Measurements from ENCODE around the gene UBA52. TPM values are rescaled to one million over a fixed set of nuclear protein-coding genes. Genes with fewer than 3 reads are reported as not detected.

The UBA52 gene
- total RNA-seq, 3 donors from 2014 or later (not counting 1 experiment from before 2014, with no cell fraction given), result 1,016 to 1,271 (median 1,271) TPM

- Histone ChIP-seq H3K9me3 (ENCODE audit: control insufficient read depth, insufficient read depth, low read length) (no peaks in the 10 kb centered on the region), H3K27ac (ENCODE audit: low read length) (no peak overlapping the region), H3K4me3 (ENCODE audit: low read length) (no peak overlapping the region), H3K36me3 (ENCODE audit: control insufficient read depth, insufficient read depth, low read length) (no peaks in the 10 kb centered on the region), H3K4me1 (ENCODE audit: control insufficient read depth, insufficient read depth, low read length) (no peaks in the 10 kb centered on the region), H3K27me3 (ENCODE audit: control insufficient read depth, insufficient read depth, low read length) (peaks cover 5% of the 10 kb centered on the region)
- no peaks in the 10 kb centered on the region for H3K9me3 Mint-ChIP-seq
- no peak overlapping the region for H3K27ac Mint-ChIP-seq
- no peaks in the 10 kb centered on the region for H3K36me3 Mint-ChIP-seq
- no peak for DNase-seq
- no peak for ATAC-seq
- H3K4me3 Mint-ChIP-seq, result no peak overlapping the region
- intact Hi-C loops (cut with micrococcal nuclease), result no loop called here
- 88% methylated on average over 6 of the region's 7 CpGs for WGBS (ENCODE audit: insufficient coverage)
- H3K27me3 Mint-ChIP-seq (ENCODE audit: low read depth in 2 of 2), result peaks cover 0 to 5% of the 10 kb centered on the region in 2 donors
- no peaks in the 10 kb centered on the region for H3K4me1 Mint-ChIP-seq
- TF ChIP-seq, protein P1, sequence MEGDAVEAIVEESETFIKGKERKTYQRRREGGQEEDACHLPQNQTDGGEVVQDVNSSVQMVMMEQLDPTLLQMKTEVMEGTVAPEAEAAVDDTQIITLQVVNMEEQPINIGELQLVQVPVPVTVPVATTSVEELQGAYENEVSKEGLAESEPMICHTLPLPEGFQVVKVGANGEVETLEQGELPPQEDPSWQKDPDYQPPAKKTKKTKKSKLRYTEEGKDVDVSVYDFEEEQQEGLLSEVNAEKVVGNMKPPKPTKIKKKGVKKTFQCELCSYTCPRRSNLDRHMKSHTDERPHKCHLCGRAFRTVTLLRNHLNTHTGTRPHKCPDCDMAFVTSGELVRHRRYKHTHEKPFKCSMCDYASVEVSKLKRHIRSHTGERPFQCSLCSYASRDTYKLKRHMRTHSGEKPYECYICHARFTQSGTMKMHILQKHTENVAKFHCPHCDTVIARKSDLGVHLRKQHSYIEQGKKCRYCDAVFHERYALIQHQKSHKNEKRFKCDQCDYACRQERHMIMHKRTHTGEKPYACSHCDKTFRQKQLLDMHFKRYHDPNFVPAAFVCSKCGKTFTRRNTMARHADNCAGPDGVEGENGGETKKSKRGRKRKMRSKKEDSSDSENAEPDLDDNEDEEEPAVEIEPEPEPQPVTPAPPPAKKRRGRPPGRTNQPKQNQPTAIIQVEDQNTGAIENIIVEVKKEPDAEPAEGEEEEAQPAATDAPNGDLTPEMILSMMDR (IDR thresholded peaks at IDR 0.05), result no peak
Observed at GRCh38 chr19:18620902-18621301, 49.2 kb downstream of the UBA52 start.

GRCh38 chr19:18626906-18627305, 55.2 kb downstream of the UBA52 start:
- Histone ChIP-seq H3K4me1 (ENCODE audit: control insufficient read depth, insufficient read depth, low read length) (no peaks in the 10 kb centered on the region), H3K36me3 (ENCODE audit: control insufficient read depth, insufficient read depth, low read length) (no peaks in the 10 kb centered on the region), H3K9me3 (ENCODE audit: control insufficient read depth, insufficient read depth, low read length) (no peaks in the 10 kb centered on the region), H3K27ac (ENCODE audit: low read length) (no peak overlapping the region), H3K4me3 (ENCODE audit: low read length) (no peak overlapping the region), H3K27me3 (ENCODE audit: control insufficient read depth, insufficient read depth, low read length) (no peaks in the 10 kb centered on the region)
- H3K36me3 Mint-ChIP-seq, result no peaks in the 10 kb centered on the region
- TF ChIP-seq, protein P1 (IDR thresholded peaks at IDR 0.05), result no peak
- ATAC-seq, result no peak
- H3K4me1 Mint-ChIP-seq, result no peaks in the 10 kb centered on the region
- no peak for DNase-seq
- no peak overlapping the region for H3K4me3 Mint-ChIP-seq
- peaks cover 8 to 10% of the 10 kb centered on the region in 2 donors for H3K27me3 Mint-ChIP-seq (ENCODE audit: low read depth in 2 of 2)
- intact Hi-C loops (cut with micrococcal nuclease), result no loop called here
- 76% methylated on average over 2 of the region's 2 CpGs for WGBS (ENCODE audit: insufficient coverage)
- no peaks in the 10 kb centered on the region for H3K9me3 Mint-ChIP-seq
- no peak overlapping the region for H3K27ac Mint-ChIP-seq

Other genes starting within 250 kb of the UBA52 start
- 10 to 100 TPM; 42.4 to 60.8 (median 44.8) TPM for gene LSM4, start 248.8 kb upstream of the UBA52 start, total RNA-seq
- 10 to 100 TPM; 69.1 to 73.3 (median 71.0) TPM for gene PGPEP1, start 231.3 kb upstream of the UBA52 start, total RNA-seq
- gene GDF15, start 185.7 kb upstream of the UBA52 start, total RNA-seq, result 1 to 10 TPM in 1 of 3 donors, under 1 TPM in 1, not detected in 1; 0.85 to 1.5 TPM
- gene LRRC25, start 174.2 kb upstream of the UBA52 start, total RNA-seq, result 10 to 100 TPM in 2 of 3 donors, 1 to 10 TPM in 1; 3.9 to 28.2 (median 12.0) TPM
- gene SSBP4, start 152.5 kb upstream of the UBA52 start, total RNA-seq, result 100 to 1,000 TPM; 137 to 169 (median 158) TPM
- 10 to 100 TPM; 39.7 to 53.6 (median 40.1) TPM for gene ISYNA1, start 133.7 kb upstream of the UBA52 start, total RNA-seq
- 10 to 100 TPM; 61.1 to 64.3 (median 63.8) TPM for gene ELL, start 49.8 kb upstream of the UBA52 start, total RNA-seq
- gene FKBP8, start 28.3 kb upstream of the UBA52 start, total RNA-seq, result 100 to 1,000 TPM; 149 to 179 (median 162) TPM
- gene KXD1, start 14.0 kb upstream of the UBA52 start, total RNA-seq, result 10 to 100 TPM; 83.2 to 88.8 (median 86.9) TPM
- 10 to 100 TPM; 80.6 to 86.9 (median 85.3) TPM for gene REX1BD, start 16.9 kb downstream of the UBA52 start, total RNA-seq
- not detected for gene CRLF1, start 34.9 kb downstream of the UBA52 start, total RNA-seq
- gene TMEM59L, start 41.0 kb downstream of the UBA52 start, total RNA-seq, result not detected
- 10 to 100 TPM in 1 of 3 donors, 1 to 10 TPM in 2; 8.0 to 11.5 (median 9.6) TPM for gene KLHL26, start 65.2 kb downstream of the UBA52 start, total RNA-seq
- gene CRTC1, start 111.8 kb downstream of the UBA52 start, total RNA-seq, result 10 to 100 TPM; 14.1 to 17.0 (median 14.3) TPM
- not detected for gene COMP, start 219.4 kb downstream of the UBA52 start, total RNA-seq